ENCODE results near the gene PLEKHM2. TPM values are rescaled to one million over a fixed set of nuclear protein-coding genes. Genes with fewer than 3 reads are reported as not detected.

PLEKHM2 gene
- total RNA-seq, 4 donors from 2014 or later: 51.3 to 61.6 (median 55.2) TPM

DNA sequence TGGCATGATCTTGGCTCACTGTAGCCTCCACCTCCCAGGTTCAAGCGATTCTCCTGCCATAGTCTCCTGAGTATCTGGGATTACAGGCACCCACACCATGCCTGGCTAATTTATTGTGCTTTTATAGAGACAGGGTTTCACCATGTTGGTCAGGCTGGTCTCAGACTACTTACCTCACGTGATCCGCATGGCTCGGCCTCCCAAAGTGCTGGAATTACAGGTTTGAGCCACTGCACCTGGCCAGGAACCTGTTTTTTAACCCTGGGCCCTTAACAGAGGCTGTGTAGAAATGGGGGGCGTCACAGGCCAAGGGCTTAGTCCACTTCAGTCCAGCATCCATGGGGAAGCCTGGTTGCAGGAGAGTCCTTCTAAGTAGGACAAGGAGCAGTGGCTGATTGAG is 83.8 kb downstream of the PLEKHM2 start:
- Histone ChIP-seq H3K4me3 (no peak overlapping the region), H3K4me1 (peaks cover 29% of the 10 kb centered on the region), H3K9me3 (no peaks in the 10 kb centered on the region), H3K27ac (no peak overlapping the region), H3K27me3 (no peaks in the 10 kb centered on the region), H3K36me3 (peaks cover 52% of the 10 kb centered on the region)
- no peak for DNase-seq (ENCODE audit: low spot score in 2 of 2)
- 90% methylated on average over 5 of the region's 5 CpGs for WGBS
- TF ChIP-seq CTCF (IDR thresholded peaks at IDR 0.05) (no peak), POLR2A (IDR thresholded peaks at IDR 0.05) (no peak), POLR2AphosphoS5 (IDR thresholded peaks at IDR 0.05) (no peak), EP300 (IDR thresholded peaks at IDR 0.05) (no peak)

DNA sequence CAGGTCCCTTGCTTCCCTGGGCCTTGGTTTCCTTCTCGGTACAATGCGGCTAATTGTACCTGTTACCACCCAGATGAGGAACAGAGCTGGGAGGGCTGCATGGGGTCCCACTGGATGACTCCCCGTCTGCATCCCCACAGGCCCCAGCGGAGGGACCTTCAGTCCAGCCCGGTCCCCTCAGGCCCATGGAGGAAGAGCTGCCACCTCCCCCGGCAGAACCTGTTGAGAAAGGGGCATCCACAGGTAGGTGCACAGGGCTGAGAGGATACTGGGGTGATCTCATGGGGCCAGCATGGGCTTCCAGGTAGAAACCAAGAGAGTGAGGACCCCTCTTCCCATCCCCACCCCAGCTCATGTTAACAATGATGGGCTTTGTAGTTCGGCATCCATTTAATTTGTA is 84.3 kb downstream of the PLEKHM2 start:
- TF ChIP-seq POLR2A (IDR thresholded peaks at IDR 0.05) (no peak), CTCF (IDR thresholded peaks at IDR 0.05) (no peak), POLR2AphosphoS5 (IDR thresholded peaks at IDR 0.05) (no peak), EP300 (IDR thresholded peaks at IDR 0.05) (no peak)
- DNase-seq (ENCODE audit: low spot score in 2 of 2): no peak
- no peaks in the 10 kb centered on the region for H3K9me3 ChIP-seq
- H3K36me3 ChIP-seq: peaks cover 52% of the 10 kb centered on the region
- H3K27ac ChIP-seq: no peak overlapping the region
- no peak overlapping the region for H3K4me3 ChIP-seq
- no peaks in the 10 kb centered on the region for H3K27me3 ChIP-seq
- H3K4me1 ChIP-seq: peaks cover 29% of the 10 kb centered on the region
- 93% methylated on average over 3 of the region's 7 CpGs for WGBS

GRCh38 chr1:15770313-15770962 is 86.3 kb downstream of the PLEKHM2 start:
- Histone ChIP-seq H3K27me3 (no peaks in the 10 kb centered on the region), H3K9me3 (no peaks in the 10 kb centered on the region), H3K27ac (no peak overlapping the region), H3K4me3 (no peak overlapping the region), H3K36me3 (peaks cover 55% of the 10 kb centered on the region), H3K4me1 (peaks cover 12% of the 10 kb centered on the region)
- 96% methylated on average over 12 of the region's 14 CpGs for WGBS
- TF ChIP-seq EP300 (IDR thresholded peaks at IDR 0.05) (no peak), CTCF (IDR thresholded peaks at IDR 0.05) (no peak), POLR2AphosphoS5 (IDR thresholded peaks at IDR 0.05) (no peak), POLR2A (IDR thresholded peaks at IDR 0.05) (no peak)
- DNase-seq (ENCODE audit: low spot score in 2 of 2): no peak

DNA sequence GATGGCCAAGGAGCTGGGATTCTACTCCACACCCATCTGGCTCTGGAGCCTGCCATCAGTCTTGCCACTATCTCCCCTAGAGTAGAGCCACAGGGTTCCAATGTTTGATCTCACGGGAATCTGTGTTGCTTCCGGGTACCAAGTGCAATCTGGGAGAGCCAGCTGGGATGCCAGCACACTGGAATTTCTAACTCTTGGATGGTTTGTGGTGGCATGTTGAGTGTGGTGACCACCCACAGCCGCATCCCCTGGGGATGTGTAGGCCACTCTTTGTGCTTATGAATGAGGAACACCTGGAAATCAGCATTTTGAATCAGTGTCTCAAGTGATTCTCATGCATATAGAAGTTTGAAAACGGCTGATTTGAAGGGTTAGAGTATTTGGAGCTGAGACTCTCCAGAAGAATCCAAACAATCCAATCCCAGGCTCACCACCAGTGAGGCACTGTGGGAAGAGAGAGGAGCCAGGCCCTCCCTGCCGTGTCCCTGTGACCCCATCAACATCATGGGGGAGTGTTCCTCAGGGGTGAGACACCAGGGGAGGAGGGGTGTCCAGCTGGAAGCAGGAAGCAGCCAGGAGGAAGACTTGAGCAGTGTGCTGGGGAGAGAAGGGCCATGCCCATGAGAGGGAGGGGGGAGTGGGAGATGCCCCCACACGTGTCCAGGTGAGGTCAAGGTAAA is 87.9 kb downstream of the PLEKHM2 start:
- Histone ChIP-seq H3K27ac (no peak overlapping the region), H3K36me3 (peaks cover 58% of the 10 kb centered on the region), H3K9me3 (no peaks in the 10 kb centered on the region), H3K4me3 (no peak overlapping the region), H3K4me1 (no peaks in the 10 kb centered on the region), H3K27me3 (no peaks in the 10 kb centered on the region)
- DNase-seq (ENCODE audit: low spot score in 2 of 2): no peak
- TF ChIP-seq POLR2AphosphoS5 (IDR thresholded peaks at IDR 0.05): no peak
- TF ChIP-seq POLR2A (IDR thresholded peaks at IDR 0.05): no peak
- no peak for TF ChIP-seq EP300 (IDR thresholded peaks at IDR 0.05)
- TF ChIP-seq CTCF (IDR thresholded peaks at IDR 0.05): no peak
- WGBS: 78% methylated on average over 6 of the region's 6 CpGs

GRCh38 chr1:15775706-15776105 is 91.6 kb downstream of the PLEKHM2 start:
- Histone ChIP-seq H3K4me1 (no peaks in the 10 kb centered on the region), H3K27ac (no peak overlapping the region), H3K36me3 (peaks cover 54% of the 10 kb centered on the region), H3K9me3 (no peaks in the 10 kb centered on the region), H3K4me3 (no peak overlapping the region), H3K27me3 (no peaks in the 10 kb centered on the region)
- DNase-seq (ENCODE audit: low spot score in 2 of 2): no peak
- TF ChIP-seq POLR2AphosphoS5 (IDR thresholded peaks at IDR 0.05) (no peak), CTCF (IDR thresholded peaks at IDR 0.05) (no peak), EP300 (IDR thresholded peaks at IDR 0.05) (no peak), POLR2A (IDR thresholded peaks at IDR 0.05) (no peak)
- 84% methylated on average over 2 of the region's 2 CpGs for WGBS

Data from suprapubic skin (tissue), 4 donors.